Cardiac fibroblast (primary cell): Measurements from ENCODE around the gene IARS1.

Experiments
- DNase-seq, 2 donors: peaks; one replicate each; pipeline versions ENCODE4 v3.0.0 to v3.0.0-alpha.2; 2010; ENCODE audit warnings: low read depth in 2 of 2
- H3K4me3 ChIP-seq, 2 donors: replicated peaks in 1 of 2; 1 replicate in 1 of 2; 2 replicates in 1 of 2; pipeline ENCODE4 v1.5.1; 2011; ENCODE audit warnings: low read depth in 2 of 2, low read length in 2 of 2, mild to moderate bottlenecking in 2 of 2, moderate library complexity in 1 of 2
- TF ChIP-seq, protein P1 (sequence below): IDR thresholded peaks from one replicate; pipeline ENCODE4 v1.5.1; 2011; ENCODE audit warnings: low read depth, mild to moderate bottlenecking, low read length, inconsistent platforms

The IARS1 gene

DNA sequence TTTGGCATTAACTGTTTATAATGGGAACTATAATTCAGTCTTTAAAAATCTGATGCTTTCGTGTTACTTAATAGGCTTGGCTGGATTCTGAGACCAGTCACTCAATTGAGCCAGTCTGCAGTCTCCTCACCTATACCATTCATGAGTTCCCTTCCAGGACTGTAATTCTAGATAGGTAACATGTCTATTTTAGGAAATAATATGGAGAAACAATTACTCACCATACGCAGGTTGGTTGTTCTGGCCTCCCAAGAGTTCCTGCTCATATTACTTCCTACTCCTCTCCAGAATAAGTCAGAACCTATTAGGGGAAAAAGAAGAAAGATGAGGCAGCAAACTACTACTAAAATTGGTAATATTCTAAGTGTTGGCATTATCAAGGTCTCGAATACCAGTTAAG, 4.5 kb upstream of the IARS1 start:
- no peak for DNase-seq
- TF ChIP-seq, protein P1, sequence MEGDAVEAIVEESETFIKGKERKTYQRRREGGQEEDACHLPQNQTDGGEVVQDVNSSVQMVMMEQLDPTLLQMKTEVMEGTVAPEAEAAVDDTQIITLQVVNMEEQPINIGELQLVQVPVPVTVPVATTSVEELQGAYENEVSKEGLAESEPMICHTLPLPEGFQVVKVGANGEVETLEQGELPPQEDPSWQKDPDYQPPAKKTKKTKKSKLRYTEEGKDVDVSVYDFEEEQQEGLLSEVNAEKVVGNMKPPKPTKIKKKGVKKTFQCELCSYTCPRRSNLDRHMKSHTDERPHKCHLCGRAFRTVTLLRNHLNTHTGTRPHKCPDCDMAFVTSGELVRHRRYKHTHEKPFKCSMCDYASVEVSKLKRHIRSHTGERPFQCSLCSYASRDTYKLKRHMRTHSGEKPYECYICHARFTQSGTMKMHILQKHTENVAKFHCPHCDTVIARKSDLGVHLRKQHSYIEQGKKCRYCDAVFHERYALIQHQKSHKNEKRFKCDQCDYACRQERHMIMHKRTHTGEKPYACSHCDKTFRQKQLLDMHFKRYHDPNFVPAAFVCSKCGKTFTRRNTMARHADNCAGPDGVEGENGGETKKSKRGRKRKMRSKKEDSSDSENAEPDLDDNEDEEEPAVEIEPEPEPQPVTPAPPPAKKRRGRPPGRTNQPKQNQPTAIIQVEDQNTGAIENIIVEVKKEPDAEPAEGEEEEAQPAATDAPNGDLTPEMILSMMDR: no peak
- H3K4me3 ChIP-seq: no peak overlapping the region

DNA sequence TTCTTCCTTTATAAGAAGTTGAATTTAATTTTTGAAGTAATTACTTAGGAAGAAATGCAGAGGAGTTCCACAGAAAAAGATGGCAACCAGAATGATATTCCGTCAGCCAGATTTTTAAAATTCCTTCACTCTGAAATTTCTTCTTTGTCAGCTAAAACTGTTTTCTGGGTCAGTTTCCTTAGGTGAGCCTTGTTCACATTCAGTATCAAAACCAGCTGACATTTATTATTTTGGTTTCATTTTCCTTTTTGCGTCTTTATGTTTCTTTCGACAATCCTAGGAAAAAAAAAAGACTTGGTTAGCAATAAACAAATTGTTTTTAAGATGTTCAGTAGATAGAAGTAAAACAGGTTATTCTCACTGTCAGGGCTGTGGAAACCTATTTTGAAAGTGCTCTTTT, 4.1 kb upstream of the IARS1 start:
- TF ChIP-seq, protein P1: no peak
- DNase-seq: no peak
- H3K4me3 ChIP-seq: no peak overlapping the region

DNA sequence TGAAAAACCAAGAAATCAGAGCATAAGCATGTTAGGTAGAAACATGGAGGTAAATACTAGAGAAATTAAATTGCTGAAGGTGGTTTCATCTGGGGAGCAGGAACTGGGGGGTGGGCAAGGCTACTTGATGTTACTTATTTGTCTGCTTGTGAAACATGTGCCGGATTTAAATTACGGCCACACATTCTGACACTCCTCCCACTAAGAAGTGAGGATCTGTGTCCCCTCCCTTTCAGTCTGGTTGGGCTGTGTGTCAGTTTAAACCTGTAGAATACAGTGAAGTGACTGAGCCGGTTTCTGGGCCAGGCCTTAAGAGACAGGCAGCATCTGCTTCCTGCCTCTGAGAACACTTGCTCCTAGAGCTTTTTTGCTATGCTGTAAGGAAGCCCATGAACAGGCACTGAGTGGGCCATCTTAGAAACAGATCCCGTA, 2.3 kb upstream of the IARS1 start:
- TF ChIP-seq, protein P1: no peak

DNA sequence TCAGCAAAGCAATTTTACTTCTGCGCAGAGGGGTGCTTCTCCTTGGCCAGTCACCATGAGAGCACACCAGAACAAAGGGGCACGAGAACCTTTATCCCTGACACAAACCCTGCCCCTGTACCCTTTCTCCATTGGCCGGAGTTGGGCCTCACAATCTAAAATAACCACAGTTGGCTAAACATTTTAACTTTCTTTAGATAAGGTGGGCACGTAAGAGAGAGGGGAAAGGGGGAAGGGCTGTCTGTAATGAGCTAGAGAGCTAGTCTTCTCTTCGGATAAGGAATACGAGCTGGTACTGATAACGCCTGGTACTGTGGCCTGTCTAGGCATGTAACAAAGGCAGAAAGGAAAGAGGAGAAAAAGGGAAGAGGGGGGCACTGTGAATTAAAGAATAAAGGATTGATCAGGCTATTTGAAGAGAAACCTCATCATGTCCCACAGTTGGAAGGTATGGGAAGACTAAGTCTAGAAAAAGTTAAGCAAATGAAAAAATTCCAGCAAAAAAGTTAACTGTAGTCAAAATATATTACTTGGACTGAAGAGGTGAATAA, 1.8 kb upstream of the IARS1 start:
- no peak for DNase-seq
- H3K4me3 ChIP-seq: no peak overlapping the region
- TF ChIP-seq, protein P1: no peak

More for the DNA sequence above, 2.3 kb upstream of the IARS1 start:
- no peak overlapping the region for H3K4me3 ChIP-seq
- DNase-seq: no peak

DNA sequence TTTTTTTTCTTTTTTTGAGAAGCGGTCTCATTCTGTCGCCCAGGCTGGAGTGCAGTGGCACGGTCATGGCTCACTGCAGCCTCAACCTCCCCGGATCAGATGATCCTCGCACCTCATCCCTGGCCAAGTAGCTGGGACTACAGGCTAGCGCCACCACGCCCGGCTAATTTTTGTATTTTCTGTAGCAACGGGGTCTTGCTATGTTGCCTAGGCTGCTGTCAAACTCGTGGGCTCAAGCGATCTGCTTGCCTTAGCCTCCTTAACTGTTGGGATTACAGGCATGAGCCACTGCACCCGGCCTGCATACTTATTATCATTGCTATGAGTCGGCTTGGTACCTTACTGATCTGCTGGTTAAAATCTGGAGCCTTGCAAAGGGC, 790 bp upstream of the IARS1 start:
- peak; percentile 20 to 32 for DNase-seq
- TF ChIP-seq, protein P1: no peak

DNA sequence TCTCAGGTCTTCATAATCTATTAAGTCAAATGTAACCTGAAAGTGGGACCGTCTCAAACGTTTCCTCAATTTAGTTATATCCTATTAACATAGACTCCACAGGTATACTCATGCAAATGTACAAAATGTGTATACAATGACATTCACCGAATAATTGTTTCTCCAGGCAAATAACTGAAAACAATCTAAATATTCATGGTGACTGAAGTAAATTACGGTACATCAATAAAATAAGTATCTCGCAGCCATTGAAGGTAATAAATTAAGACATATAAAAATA, 482 bp downstream of the IARS1 start:
- DNase-seq: no peak
- H3K4me3 ChIP-seq: peak overlapping the region; percentile 75 to 81
- TF ChIP-seq, protein P1: no peak

More for the DNA sequence above, 790 bp upstream of the IARS1 start:
- H3K4me3 ChIP-seq: peak overlapping the region; percentile 75 to 81
